ENCODE data around the gene USP9X.

GRCh38 chrX:41127477-41128192 is 42.4 kb downstream of the USP9X start:
- TF ChIP-seq CTCF (IDR thresholded peaks at IDR 0.05) (no peak), POLR2A (IDR thresholded peaks at IDR 0.05) (no peak)

Measured in adrenal gland (tissue), 5 donors.